GM15510 (cell line): ENCODE results near the gene MARK2.

Experiments used
- POLR2A ChIP-seq: IDR thresholded peaks from 3 replicates; pipeline ENCODE4 v1.6.1; 2011; ENCODE audit warnings: borderline replicate concordance; ENCODE audit not compliant: insufficient read length; ENCODE audit errors: extremely low read depth

The MARK2 gene

GRCh38 chr11:63913866-63914830 is 75.2 kb downstream of the MARK2 start:
- no peak for TF ChIP-seq POLR2A

- no peak for TF ChIP-seq POLR2A
Observed at GRCh38 chr11:63914896-63915691, 76.2 kb downstream of the MARK2 start.

GRCh38 chr11:63915961-63916836 is 77.3 kb downstream of the MARK2 start:
- TF ChIP-seq POLR2A = no peak

- no peak for TF ChIP-seq POLR2A
Observed at GRCh38 chr11:63916837-63917691, 78.2 kb downstream of the MARK2 start, which contains the start of gene RCOR2. RCOR2 (minus strand) TSS chr11:63917164; CDS start chr11:63916456, 708 bp downstream.

DNA sequence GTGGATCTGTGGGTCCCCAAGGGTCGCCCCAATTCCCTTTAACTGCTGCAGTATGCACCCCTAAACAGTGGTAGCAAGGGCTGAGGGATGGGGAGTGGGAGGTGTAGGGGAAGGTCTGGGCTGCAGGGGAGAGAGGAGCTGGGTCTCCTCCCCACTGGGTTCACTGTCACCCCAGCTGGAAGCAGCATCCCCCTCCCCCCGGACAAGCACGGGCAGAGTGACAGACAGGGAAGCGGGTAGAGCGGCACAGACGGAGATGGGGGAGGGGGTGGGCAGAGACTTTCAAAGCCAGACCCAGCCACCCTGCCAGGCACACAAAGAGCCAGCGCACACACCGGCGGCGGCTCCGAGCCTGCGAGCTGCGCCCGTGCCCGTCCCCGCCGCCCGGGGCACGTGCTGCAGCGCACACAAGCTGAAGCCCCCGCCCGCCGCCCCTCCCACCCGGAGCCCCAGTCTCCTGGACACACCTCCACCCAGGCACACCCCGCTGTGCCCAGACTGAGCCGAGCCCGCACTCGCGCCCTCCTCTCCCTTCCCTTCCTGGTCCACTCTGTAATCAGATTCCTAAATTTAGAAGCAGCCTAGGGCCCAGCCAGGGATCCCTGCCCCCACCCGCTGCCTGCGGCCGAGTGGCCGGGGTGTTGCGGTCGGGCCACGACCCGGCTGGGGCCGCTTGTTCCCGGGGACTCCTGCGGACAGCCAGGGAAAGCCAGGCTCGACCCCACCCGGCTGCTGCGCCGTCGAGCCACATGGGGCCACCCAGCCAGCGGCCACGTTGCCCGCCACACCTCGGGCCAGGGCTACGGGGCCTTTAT is 79.0 kb downstream of the MARK2 start:
- no peak for TF ChIP-seq POLR2A

DNA sequence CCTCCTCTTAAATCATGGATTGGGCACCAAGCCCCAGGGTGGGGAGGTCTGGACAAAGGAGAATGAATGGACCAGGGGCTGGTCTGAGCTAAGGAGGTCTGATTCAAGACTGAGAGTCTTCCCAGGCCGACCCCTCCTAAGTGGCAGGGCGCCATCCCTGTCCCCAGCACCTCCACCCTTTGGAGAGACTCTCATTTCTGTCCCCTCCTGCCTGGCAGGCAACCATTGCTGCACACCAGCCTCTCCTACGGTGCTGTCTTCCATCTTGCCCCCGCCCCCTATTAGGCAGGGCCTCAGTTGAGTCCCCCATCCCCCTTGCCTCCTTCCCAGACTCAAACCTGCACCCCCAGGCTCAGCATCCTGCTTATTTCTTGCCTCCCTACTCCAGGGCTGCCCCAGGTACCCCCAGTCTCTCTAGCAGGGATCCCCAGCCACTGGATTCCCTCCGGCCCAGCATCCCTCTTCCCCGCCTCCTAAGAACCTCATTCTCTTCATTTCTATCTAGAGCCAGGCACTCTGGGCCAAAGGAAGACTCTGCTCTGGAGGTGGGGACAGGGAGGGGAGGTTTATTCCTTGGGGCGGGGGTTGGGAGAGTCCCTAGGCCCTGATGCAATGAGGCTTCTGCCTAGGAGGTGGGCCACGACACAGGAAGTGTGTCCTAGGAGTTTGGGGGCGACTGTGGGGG is 79.7 kb downstream of the MARK2 start:
- TF ChIP-seq POLR2A = no peak

DNA sequence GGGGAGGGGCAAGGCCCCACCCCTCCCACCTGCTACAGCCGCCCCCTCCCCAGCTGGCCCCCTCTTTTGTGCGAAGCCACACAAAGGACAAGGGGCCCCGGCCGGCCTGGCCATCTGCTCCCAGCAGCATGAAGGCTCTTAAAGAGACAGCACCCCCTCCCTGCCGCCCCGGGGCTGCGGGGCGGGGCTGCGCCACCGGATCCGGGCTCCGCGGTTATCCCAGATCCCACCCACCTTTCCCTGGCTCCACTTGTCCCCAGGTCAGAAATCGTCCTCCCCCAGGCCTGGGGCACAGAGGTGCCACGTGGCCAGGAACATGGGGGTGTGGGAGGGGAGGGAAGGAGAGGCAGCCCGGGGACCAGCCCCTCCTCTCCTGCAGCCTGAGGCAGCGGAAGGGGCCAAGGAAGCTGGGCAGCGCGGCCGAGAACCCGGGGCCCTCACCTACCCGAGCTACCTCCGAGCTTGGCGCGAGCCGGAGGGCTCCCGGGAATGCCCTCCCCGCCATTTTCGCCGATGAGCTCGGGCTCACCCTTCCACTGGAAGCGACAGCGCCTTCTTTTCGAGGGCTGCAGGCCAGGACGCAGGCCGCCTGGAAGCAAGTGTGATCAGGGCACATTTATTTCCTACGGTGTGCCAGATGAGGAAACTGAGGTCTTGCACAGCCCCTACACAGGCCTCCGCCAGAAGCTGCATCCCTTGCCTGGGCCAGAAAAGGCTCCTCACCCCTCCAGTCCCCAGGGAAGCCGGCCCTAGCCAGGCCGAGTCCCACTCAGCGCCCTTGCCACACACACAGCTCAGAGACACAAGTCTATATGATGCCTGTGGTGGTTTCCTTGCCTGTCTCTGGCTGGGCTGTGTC is 80.6 kb downstream of the MARK2 start:
- TF ChIP-seq POLR2A = no peak

DNA sequence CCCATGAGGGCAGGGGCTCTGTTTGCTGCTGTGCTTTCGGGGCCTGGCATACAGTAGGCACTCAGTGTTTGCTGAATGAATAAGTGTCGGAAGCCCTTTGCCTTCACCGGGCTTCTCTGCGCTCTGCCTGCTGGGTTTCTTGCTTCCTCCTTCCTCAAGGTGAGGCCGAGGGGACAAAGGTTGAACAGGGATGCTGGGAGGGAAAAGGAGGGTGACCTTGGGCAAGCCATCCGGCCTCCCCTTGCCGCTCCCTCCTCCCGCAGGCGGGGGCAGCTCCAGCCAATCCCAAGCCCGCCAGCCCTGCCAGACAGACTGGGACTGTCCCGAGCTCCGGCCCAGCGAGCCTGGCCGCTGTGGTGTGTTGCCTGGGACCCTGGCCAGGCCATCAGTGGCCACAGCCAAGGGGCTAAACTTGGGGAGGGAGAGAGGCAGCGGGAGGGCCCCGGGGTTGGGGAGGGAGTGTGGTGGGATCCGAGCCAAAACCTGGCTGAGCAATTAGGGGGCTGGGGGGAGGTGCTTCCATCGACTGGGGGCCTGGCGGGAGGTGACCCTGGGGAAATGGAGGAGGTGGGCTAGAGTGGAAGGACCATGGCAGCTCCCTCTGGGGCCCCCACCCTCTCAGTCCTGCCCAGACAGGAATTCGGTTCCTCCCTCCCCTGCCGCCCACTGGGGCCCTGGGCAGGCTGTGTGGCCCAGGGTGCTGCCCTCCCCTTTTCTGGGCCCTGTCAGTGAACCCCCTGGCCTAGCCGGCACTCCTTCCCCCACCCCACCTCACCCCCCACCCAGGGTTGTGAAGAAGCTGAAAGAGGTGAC is 81.4 kb downstream of the MARK2 start:
- no peak for TF ChIP-seq POLR2A

GRCh38 chr11:63920939-63921417 is 82.1 kb downstream of the MARK2 start:
- no peak for TF ChIP-seq POLR2A

- TF ChIP-seq POLR2A = no peak
Observed at GRCh38 chr11:63922673-63923192, 83.8 kb downstream of the MARK2 start.

- no peak for TF ChIP-seq POLR2A
Observed at GRCh38 chr11:63923319-63923718, 84.4 kb downstream of the MARK2 start.

DNA sequence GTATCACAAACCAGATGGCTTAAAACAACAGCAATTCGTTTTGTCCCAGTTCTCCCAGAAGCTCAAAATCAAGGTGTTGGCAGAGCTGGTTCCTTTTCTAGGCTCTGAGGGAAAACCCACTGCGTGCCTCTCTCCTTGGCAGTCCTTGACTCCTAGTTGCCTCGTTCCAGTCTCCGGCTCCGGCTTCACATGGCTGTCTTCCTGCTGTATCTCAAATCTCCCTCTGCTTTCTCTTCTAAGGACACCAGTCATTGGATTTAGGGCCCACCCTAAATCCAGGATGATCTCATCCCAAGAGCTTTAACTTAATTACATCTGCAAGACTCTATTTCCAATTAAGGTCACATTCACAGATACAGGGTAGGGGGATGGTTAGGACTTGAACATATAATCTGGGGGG is 90.7 kb downstream of the MARK2 start:
- no peak for TF ChIP-seq POLR2A
